Right lobe of liver (tissue), 6 donors: ENCODE data around the gene SDHA. TPM values are rescaled to one million over a fixed set of nuclear protein-coding genes. Genes with fewer than 3 reads are reported as not detected.

Source experiments
- ATAC-seq, 4 donors: fragments of 200-7000 bp; cut with Tn5 transposase; one replicate each; pipeline ENCODE4 v1.9.1; 2020; ENCODE audit warnings: mild to moderate bottlenecking in 4 of 4, moderate library complexity in 4 of 4
- DNase-seq, 3 donors: peaks; one replicate each; pipeline ENCODE4 v3.0.0-alpha.2; 2020
- H3K27ac ChIP-seq, 3 donors: fragments of 200-600 bp; one replicate each; pipeline ENCODE4 v1.8.0; 2022
- H3K27me3 ChIP-seq, 2 donors: fragments of 200-600 bp; one replicate each; pipeline ENCODE4 v1.8.0; 2022
- H3K36me3 ChIP-seq, 4 donors: fragments of 200-600 bp; sonication (generic) in 1 of 4; one replicate each; pipeline versions ENCODE4 v1.5.1 to v1.8.0; 2017 to 2022; ENCODE audit warnings: control low read depth in 1 of 4
- H3K4me1 ChIP-seq, 4 donors: fragments of 200-600 bp; sonication (generic) in 1 of 4; one replicate each; pipeline versions ENCODE4 v1.5.1 to v1.8.0; 2017 to 2022; ENCODE audit warnings: control low read depth in 1 of 4
- H3K4me3 ChIP-seq, 3 donors: fragments of 200-600 bp; one replicate each; pipeline ENCODE4 v1.8.0; 2022
- H3K9me3 ChIP-seq, 4 donors: fragments of 200-600 bp; sonication (generic) in 1 of 4; one replicate each; pipeline versions ENCODE4 v1.5.1 to v1.8.0; 2017 to 2022; ENCODE audit warnings: control low read depth in 1 of 4
- POLR2A ChIP-seq: fragments of 450-650 bp; IDR thresholded peaks from one replicate; pipeline ENCODE4 v1.6.1; 2017; ENCODE audit warnings: antibody characterized with exemption, mild to moderate bottlenecking
- WGBS: methylation state at CpG from one replicate; pipeline ENCODE4 v1.1.6; 2018; ENCODE audit warnings: low coverage, low lambda C conversion rate; ENCODE audit not compliant: insufficient coverage; ENCODE audit errors: missing lambda C conversion rate; 5-methylcytosine and 5-hydroxymethylcytosine counted together
- intact Hi-C, 2 donors: fragments of 100-400 bp; cut with DNase I; formaldehyde crosslinking; loops; one replicate each; pipeline versions ENCODE4 v1.11.2 to v1.14.1; 2022
- total RNA-seq, 6 experiments: library from RNA; depleted of rRNA in 2 of 6; stranded (reverse); fragments of >200 nt in 2 of 6; fragmentation: NEBNext Ultra II Directional in 3 of 6; extraction: Animal tissue kit (Norgen Biotek cat#: 25700) in 3 of 6; gene quantifications; one replicate each; pipeline versions ENCODE4 v1.1.0 to v1.2.4, GENCODE V29; 2016 to 2023
- TF ChIP-seq, protein P1 (sequence below), 4 donors: fragments of 200-600 bp in 3 of 4; fragments of 450-650 bp in 1 of 4; IDR thresholded peaks; one replicate each; pipeline versions ENCODE4 v1.5.1 to v1.8.0; 2016 to 2022; ENCODE audit warnings: antibody characterized with exemption in 4 of 4, mild to moderate bottlenecking in 2 of 4
- donor health status: DM: no; HTN: yes; CAD: no.
- donor health status: DM: no; HTN: no; CAD: no.
- donor health status: DM: no; HTN: no; CAD: no.
- donor health status: DM: no; HTN: yes; CAD: no.
- donor health status: DM: no; HTN: yes; CAD: no.

The SDHA gene
- total RNA-seq, 6 experiments from 2014 or later = 165 to 223 (median 188) TPM

DNA sequence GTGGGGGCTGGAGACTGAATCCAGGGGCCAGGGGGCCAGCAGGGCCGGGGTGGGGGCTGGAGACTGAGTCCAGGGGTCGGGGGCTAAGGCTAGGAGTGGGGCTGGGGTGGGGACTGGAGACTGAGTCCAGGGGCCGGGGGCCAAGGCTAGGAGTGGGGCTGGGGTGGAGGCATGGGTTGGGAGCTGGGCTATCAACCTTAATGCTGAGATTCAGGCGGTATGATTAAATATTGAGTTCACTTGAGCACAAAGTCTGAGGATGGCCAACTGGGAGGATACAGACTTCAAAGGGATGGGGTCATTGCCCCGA lies 43.9 kb upstream of the SDHA start:
- Histone ChIP-seq H3K9me3 (no peaks in the 10 kb centered on the region), H3K27ac (no peak overlapping the region), H3K36me3 (no peaks in the 10 kb centered on the region), H3K27me3 (no peaks in the 10 kb centered on the region), H3K4me3 (no peak overlapping the region), H3K4me1 (no peaks in the 10 kb centered on the region)
- ATAC-seq = no peak
- peak in 1 of 3 donors; percentile 36 for DNase-seq
- no peak for TF ChIP-seq POLR2A
- TF ChIP-seq, protein P1, sequence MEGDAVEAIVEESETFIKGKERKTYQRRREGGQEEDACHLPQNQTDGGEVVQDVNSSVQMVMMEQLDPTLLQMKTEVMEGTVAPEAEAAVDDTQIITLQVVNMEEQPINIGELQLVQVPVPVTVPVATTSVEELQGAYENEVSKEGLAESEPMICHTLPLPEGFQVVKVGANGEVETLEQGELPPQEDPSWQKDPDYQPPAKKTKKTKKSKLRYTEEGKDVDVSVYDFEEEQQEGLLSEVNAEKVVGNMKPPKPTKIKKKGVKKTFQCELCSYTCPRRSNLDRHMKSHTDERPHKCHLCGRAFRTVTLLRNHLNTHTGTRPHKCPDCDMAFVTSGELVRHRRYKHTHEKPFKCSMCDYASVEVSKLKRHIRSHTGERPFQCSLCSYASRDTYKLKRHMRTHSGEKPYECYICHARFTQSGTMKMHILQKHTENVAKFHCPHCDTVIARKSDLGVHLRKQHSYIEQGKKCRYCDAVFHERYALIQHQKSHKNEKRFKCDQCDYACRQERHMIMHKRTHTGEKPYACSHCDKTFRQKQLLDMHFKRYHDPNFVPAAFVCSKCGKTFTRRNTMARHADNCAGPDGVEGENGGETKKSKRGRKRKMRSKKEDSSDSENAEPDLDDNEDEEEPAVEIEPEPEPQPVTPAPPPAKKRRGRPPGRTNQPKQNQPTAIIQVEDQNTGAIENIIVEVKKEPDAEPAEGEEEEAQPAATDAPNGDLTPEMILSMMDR (IDR thresholded peaks at IDR 0.05) = no peak
- intact Hi-C loops = no loop called here
- 48% methylated on average over 2 of the region's 5 CpGs for whole genome bisulfite sequencing

DNA sequence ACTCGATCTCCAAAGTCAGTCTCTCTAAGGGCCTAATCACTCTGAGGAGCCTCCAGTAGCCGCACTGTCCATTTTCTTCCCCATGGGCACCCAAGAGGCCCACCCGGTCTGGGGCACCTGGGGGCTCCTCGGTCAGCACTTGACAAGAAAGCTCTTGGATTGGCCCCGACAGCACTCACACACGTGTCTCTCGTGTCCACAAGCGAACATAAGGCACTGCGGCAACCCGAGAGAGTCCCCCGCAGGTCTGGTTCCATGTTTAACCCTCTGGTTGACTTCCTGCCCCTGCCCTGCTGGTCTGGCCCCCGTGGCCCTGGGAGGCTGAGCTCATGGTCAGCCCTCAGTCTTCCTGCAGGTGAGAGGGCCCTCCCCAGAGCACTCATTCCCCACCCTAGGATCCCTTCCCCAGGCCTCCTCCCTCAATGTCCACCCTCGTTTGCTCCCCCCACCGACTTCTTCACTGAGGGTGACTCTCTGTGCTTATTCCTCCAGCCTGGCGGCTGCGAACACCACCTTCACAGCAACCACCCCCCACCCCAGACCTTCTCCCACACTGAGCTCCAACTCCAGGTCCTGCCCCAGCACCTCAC lies 43.1 kb upstream of the SDHA start:
- Histone ChIP-seq H3K9me3 (no peaks in the 10 kb centered on the region), H3K4me3 (no peak overlapping the region), H3K27me3 (no peaks in the 10 kb centered on the region), H3K27ac (no peak overlapping the region), H3K36me3 (no peaks in the 10 kb centered on the region), H3K4me1 (no peaks in the 10 kb centered on the region)
- ATAC-seq (no peak), DNase-seq (peak in 2 of 3 donors; percentile 35 to 36)
- WGBS = 92% methylated on average over 10 of the region's 16 CpGs
- TF ChIP-seq POLR2A = no peak
- TF ChIP-seq, protein P1 (IDR thresholded peaks at IDR 0.05) = no peak
- intact Hi-C loops = no loop called here

DNA sequence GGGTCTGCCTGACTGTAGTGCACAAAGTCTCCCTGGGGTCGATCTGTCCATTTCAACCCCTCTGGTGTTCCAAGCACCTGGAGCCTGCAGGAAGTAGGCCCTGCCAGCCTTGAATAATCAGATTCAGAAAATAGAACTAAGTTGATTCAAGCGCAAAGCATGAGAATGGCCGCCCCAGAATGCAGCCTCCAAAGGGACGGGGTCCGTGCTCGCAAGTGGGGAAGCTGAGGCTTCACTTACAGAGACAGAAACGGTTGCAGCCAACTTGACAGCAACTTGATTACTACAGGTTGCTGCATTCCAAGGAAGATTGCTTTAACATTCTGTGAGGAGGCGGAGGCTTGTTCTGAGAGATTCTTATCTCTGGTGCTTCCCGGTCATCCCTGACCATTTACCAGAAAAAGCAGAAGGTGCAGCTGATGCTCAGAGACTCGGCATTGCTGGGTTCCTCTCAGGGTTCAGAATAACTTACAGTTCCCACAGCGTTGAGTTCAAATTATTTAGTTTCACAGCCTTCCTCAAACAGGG lies 41.8 kb upstream of the SDHA start:
- H3K36me3 ChIP-seq = no peaks in the 10 kb centered on the region
- no peak overlapping the region for H3K27ac ChIP-seq
- no peak for ATAC-seq
- intact Hi-C loops = no loop called here
- no peak for TF ChIP-seq POLR2A
- TF ChIP-seq, protein P1 (IDR thresholded peaks at IDR 0.05) = no peak
- no peaks in the 10 kb centered on the region for H3K27me3 ChIP-seq
- no peaks in the 10 kb centered on the region for H3K9me3 ChIP-seq
- 59% methylated on average over 5 of the region's 11 CpGs for WGBS
- H3K4me3 ChIP-seq = no peak overlapping the region
- no peak for DNase-seq
- H3K4me1 ChIP-seq = no peaks in the 10 kb centered on the region

DNA sequence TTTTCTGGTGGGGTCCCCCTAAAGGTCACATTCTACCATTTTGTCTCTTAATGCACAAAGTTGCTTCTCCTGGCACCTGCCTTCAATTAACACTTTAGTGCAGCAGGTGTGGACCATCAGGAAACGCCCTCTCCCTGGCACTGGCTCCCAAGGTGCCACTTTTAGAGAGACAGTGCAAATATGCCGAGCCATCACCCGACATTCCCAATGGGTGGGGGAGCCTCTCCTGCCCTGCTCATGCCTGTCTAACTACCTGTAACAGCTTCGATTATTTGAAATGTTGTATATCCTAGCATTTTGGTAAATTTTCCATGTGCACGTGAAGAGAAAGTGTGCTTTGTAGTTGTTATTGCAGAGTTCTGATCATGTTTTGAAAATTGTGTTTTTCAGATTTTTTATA lies 40.0 kb upstream of the SDHA start:
- DNase-seq (no peak), ATAC-seq (no peak)
- no peaks in the 10 kb centered on the region for H3K27me3 ChIP-seq
- no peak overlapping the region for H3K27ac ChIP-seq
- TF ChIP-seq POLR2A = no peak
- TF ChIP-seq, protein P1 (IDR thresholded peaks at IDR 0.05) = no peak
- 67% methylated on average over 5 of the region's 5 CpGs for WGBS
- no peak overlapping the region for H3K4me3 ChIP-seq
- no peaks in the 10 kb centered on the region for H3K4me1 ChIP-seq
- intact Hi-C loops = no loop called here
- no peaks in the 10 kb centered on the region for H3K9me3 ChIP-seq
- no peaks in the 10 kb centered on the region for H3K36me3 ChIP-seq

DNA sequence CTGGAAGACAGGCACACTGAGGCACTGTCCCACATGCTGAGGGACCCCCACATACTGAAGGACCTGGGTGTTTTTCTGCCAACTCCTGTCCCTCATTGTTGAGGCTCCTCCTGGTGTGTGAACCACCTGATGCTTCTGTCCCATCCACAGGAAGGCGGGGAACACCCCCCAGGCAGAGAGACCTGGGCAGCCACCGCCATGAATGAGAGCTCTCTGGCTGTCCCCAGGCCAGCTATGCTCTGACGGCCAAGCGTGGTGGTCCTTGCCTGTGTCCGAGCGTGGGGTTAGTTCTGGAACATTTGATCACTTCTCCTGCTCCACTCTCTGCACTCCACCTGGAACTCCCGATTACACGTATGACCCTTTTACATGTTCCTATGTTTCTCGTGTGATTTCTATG lies 38.7 kb upstream of the SDHA start:
- intact Hi-C loops = no loop called here
- Histone ChIP-seq H3K4me1 (no peaks in the 10 kb centered on the region), H3K27ac (no peak overlapping the region), H3K36me3 (no peaks in the 10 kb centered on the region), H3K27me3 (no peaks in the 10 kb centered on the region), H3K9me3 (no peaks in the 10 kb centered on the region), H3K4me3 (no peak overlapping the region)
- DNase-seq (no peak), ATAC-seq (no peak)
- WGBS = 75% methylated on average over 5 of the region's 9 CpGs
- TF ChIP-seq, protein P1 (IDR thresholded peaks at IDR 0.05) = no peak
- TF ChIP-seq POLR2A = no peak
